GM12878 (cell line): ENCODE results near the gene ZNF385D.

Experiments
- CREB1 ChIP-seq: IDR thresholded peaks from 2 replicates; pipeline ENCODE4 v1.6.1; 2012; ENCODE audit warnings: low read depth, mild to moderate bottlenecking, inconsistent platforms
- CTCF ChIP-seq, 3 experiments: IDR thresholded peaks in 2 of 3; conservative IDR thresholded peaks in 1 of 3; 2 replicates each; pipeline ENCODE4 v1.5.1; 2011; ENCODE audit warnings: low read depth in 3 of 3, low read length in 3 of 3, mild to moderate bottlenecking in 3 of 3, control low read depth in 2 of 3, moderate library complexity in 2 of 3, inconsistent platforms in 1 of 3, mixed read lengths in 1 of 3; ENCODE audit not compliant: control insufficient read depth in 2 of 3, insufficient read depth in 1 of 3; ENCODE audit errors: extremely low read depth in 1 of 3
- E2F4 ChIP-seq: IDR thresholded peaks from 2 replicates; pipeline ENCODE4 v1.6.1; 2012; ENCODE audit warnings: low read depth, low read length, improper control_type of control experiment
- ELK1 ChIP-seq: IDR thresholded peaks from 2 replicates; pipeline ENCODE4 v1.6.1; 2012; ENCODE audit warnings: low read depth, low read length, improper control_type of control experiment
- EZH2 ChIP-seq: IDR thresholded peaks from 2 replicates; pipeline ENCODE4 v1.6.1; 2012; ENCODE audit warnings: low read depth, mild to moderate bottlenecking, control low read depth, inconsistent platforms, low read length, borderline replicate concordance; ENCODE audit not compliant: control insufficient read depth
- HDAC2 ChIP-seq: fragments of 200-600 bp; sonication (generic); IDR thresholded peaks from 2 replicates; pipeline ENCODE4 v1.6.1; 2017
- JUND ChIP-seq: IDR thresholded peaks from 2 replicates; pipeline ENCODE4 v1.6.1; 2012; ENCODE audit warnings: low read depth, mild to moderate bottlenecking, low read length, improper control_type of control experiment, moderate library complexity
- PML ChIP-seq: IDR thresholded peaks from 2 replicates; pipeline ENCODE4 v1.6.1; 2012; ENCODE audit warnings: low read length, inconsistent platforms
- POLR2A ChIP-seq: IDR thresholded peaks from 2 replicates; pipeline ENCODE4 v1.6.1; 2011; ENCODE audit warnings: low read depth, mild to moderate bottlenecking, low read length
- RELA ChIP-seq: fragments of 450-650 bp; IDR thresholded peaks from 2 replicates; pipeline ENCODE4 v1.8.0; 2014; ENCODE audit warnings: borderline replicate concordance; ENCODE audit not compliant: partially characterized antibody
- SMAD1 ChIP-seq: fragments of 450-650 bp; IDR thresholded peaks from 2 replicates; pipeline ENCODE4 v1.6.1; 2018; ENCODE audit warnings: mild to moderate bottlenecking, low read depth; ENCODE audit not compliant: partially characterized antibody
- STAT1 ChIP-seq: fragments of 450-650 bp; conservative IDR thresholded peaks from 2 replicates; pipeline ENCODE4 v1.6.1; 2014; ENCODE audit warnings: antibody characterized with exemption, mild to moderate bottlenecking
- TAF1 ChIP-seq: IDR thresholded peaks from 2 replicates; pipeline ENCODE4 v1.6.1; 2011; ENCODE audit warnings: mild to moderate bottlenecking, low read depth, low read length, borderline replicate concordance
- ZBTB40 ChIP-seq: fragments of 450-650 bp; IDR thresholded peaks from 2 replicates; pipeline ENCODE4 v1.6.1; 2016; ENCODE audit warnings: mild to moderate bottlenecking, moderate library complexity, borderline replicate concordance

- TF ChIP-seq TAF1 (no peak), JUND (no peak), CTCF (IDR thresholded peaks at IDR 0.05 in 2 of 3, conservative IDR thresholded peaks at IDR 0.05 in 1 of 3; ENCODE audit: control insufficient read depth in 2 of 3, extremely low read depth in 1 of 3, insufficient read depth in 1 of 3, low read depth in 3 of 3, low read length in 3 of 3) (no peak), POLR2A (no peak), EZH2 (no peak), STAT1 (no peak), ZBTB40 (no peak), HDAC2 (no peak), E2F4 (no peak), RELA (no peak), PML (no peak), SMAD1 (no peak), CREB1 (no peak), ELK1 (no peak)
Observed at GRCh38 chr3:21592828-21593227, 158.2 kb downstream of the ZNF385D start.
